Muscle of arm (tissue), 12 donors: ENCODE results near the gene SFXN5. TPM values are rescaled to one million over a fixed set of nuclear protein-coding genes. Genes with fewer than 3 reads are reported as not detected.

Experiments
- DNase-seq: peaks from one replicate; pipeline ENCODE4 v3.0.0-alpha.2; 2013
- polyA plus RNA-seq, 12 donors: library from polyadenylated mRNA; unstranded; fragments of 120-200 nt; gene quantifications; one replicate each; pipeline ENCODE4 v1.2.1, GENCODE V29; 2013; ENCODE audit not compliant: insufficient read length in 12 of 12

SFXN5 gene
- polyA plus RNA-seq, 12 donors: 4.9 to 10.6 (median 6.7) TPM; not detected in 1

DNA sequence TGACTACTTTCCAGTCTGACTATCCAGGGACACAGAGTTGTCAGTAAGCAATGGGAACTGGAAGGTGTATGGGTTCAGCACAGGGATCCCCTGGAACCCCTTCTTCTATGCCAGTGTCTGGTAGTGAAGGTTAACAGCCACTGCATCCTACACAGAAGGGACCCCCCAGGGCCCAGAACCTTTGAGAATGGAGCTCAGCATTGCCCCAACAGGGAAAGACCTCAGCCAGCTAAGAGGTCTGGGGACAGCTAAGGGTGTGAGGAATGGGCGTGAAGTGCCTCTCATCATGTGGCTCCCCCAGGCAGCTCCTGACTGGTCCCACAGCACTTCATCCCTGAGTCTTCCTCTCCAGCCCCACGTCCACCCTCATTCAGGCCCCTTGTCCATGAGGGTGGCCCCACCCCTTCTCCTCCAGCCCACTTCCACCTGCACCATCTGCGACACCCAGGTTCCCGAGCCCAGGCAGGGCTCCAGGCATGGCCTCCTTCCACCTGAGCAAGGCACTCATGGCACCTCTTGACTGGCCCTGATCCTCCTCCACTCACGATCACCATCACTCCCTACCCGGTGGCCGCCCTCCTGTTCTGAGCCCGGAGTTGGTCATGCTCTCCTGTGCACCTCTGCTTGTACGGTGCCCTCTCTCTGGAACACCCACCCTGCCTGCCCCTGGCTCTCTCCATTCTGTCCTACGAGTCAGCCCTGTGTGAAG is 77.1 kb downstream of the SFXN5 start:
- DNase-seq: no peak

GRCh38 chr2:72993933-72994280 is 77.6 kb downstream of the SFXN5 start:
- DNase-seq: no peak

DNA sequence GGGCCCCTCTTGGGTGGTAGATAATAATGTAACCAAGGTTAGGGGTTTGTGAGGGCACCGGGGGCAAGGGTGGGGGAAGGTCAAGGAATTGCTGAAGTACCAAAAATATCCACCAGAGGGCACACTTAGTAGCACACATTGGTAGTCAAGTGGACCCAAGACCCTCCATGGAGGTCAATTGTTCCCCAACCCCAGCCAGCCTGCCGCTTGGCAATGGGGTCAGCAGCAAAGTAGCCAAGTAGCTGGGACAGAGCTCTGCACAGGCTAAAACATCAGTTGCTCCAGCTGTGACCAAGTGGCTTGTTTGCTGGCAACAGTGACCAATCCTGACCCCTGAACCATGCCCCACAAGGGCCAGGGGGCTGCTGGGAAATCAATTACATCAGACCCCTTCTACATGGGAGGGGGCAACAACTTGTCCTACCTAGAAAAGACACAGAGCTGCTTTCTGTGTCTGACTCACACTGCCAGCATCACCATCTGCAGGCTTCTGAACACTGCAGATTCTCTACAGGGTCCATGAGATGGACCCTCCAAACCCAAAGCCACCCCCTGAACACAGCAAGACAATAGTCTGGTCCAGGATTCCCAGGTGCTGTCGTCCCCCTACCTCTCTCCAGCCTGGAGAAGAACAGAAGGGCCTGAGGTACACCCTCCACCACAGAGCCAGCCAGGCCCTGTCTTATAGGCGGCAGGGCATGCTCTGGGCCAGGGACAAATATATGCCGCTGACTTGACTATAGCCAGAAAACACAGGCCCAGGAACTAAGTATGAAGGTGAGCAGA is 78.2 kb downstream of the SFXN5 start:
- no peak for DNase-seq

DNA sequence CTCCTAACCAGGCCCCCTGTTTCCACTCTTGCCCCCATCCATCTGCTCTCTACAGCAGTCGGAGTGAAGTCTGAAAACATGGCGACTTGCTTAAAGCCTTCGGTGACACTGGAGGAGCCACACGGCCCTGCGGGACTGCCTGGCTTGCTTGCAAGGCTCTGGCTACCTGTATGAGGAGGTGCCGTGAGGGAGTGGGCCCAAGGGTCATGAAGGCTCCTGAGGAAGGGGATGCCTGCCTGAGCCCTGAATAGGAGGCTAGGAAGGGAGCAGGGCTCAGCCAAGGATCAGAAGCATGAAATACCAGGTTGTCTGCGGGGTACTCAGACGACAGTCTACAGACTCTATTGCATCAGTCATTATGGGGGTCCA is 78.8 kb downstream of the SFXN5 start:
- DNase-seq: no peak

DNA sequence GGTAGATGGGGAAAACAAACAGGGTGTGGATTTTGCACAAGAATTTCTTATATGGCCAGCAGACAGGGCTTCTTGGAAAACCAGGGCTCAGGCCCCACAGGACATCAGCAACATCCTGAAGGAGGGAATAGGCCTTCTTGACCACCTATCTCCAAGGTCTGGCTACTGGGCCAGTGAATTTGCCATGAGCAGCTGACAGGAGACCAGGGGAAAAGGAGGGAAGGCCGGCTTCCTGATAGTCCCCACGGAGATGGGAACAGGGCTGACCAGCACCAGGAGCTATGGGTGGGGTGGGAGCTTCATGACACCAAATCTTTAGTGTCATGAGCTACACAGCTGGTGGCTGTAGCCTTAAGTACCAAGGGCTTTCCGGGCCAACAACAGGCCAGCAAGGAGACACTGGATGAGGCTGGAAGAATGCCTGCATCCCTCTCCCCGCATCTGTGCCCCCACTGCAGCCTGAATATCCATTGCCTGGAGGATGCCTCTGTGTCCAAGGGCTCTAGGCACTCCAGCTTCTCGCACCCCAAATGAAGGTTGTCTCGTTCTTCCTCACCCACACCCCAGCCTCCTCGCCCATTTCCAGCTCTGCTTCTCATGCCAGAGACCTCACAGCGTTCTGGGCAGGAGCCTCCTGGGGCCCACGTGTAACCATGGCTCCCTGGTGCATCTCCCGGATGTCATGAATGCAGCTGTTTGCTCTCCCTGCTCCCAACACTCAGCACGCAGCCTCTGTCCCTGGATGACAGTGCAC is 79.4 kb downstream of the SFXN5 start:
- DNase-seq: no peak

GRCh38 chr2:72991439-72991725 is 80.1 kb downstream of the SFXN5 start:
- DNase-seq: no peak

- no peak for DNase-seq
Measured at GRCh38 chr2:72990695-72991438, 80.6 kb downstream of the SFXN5 start.

- DNase-seq: peak; percentile 43
Measured at GRCh38 chr2:72989770-72990556, 81.5 kb downstream of the SFXN5 start.

- no peak for DNase-seq
Measured at GRCh38 chr2:72988726-72989273, 82.7 kb downstream of the SFXN5 start.

- DNase-seq: no peak
Measured at GRCh38 chr2:72988041-72988440, 83.5 kb downstream of the SFXN5 start.

- no peak for DNase-seq
Measured at GRCh38 chr2:72985891-72986683, 85.4 kb downstream of the SFXN5 start.

GRCh38 chr2:72985136-72985535 is 86.4 kb downstream of the SFXN5 start:
- no peak for DNase-seq

DNA sequence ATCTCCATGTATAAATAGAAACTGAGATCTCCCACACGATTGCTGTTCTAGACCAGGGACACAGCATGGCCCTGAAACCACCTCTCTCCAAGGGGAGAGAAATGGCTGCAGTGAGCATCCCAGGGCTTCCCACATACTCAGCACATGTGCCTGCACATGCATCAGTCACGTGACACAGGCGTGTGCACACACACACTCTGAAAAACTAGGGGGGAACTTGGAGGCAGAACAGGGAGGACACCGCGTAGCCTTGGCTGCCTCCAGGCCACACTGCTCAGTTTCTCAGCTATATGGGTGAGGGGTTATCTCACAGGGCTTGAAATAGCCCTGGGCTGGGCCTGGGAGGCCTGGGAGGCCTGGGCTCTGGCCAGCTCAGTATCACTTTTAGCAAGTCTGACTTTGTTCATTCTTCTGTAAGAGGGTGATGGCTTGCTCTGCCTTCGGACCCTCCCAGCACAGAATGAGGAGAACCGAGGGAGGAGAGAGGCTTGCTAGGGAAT is 87.3 kb downstream of the SFXN5 start:
- DNase-seq: no peak

GRCh38 chr2:72983500-72984161 is 87.9 kb downstream of the SFXN5 start:
- no peak for DNase-seq

GRCh38 chr2:72982781-72983499 is 88.6 kb downstream of the SFXN5 start:
- no peak for DNase-seq

DNA sequence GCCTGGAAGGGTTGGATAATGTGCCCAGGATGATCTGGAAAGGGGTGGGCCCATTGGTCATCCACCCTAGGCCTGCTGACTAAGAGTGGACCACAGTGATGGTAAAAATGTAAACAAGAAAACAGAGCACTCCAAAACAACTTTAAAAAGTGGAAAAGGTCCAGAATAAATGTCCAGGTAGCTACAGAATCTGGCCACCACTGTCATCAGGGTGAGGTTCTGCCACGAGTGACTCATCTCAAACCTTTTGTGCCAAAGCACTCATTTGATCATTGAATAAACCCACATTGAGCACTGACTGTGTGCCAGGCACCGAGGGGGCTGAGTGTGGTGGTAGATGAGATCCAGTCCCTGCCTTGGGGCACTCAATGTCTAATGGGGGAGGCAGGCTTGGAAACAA is 89.3 kb downstream of the SFXN5 start:
- no peak for DNase-seq

DNA sequence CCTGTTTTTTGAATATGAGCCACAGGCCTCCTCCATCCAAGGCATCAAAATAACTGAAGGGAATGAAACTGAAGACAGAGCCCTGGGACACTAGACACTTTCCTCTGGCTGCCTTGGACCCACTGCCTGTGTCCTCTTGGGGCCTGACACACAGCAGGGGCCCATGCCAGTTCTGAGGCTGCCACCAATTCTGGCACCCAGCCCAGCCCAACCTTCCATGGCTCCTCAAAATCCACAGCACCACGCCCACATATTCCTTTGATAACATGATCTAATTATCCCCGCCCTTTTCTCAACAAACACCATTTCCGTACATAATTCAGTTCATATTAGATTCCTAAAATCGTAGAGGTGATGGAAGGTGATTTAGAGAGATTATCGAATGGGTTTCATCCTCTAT is 90.0 kb downstream of the SFXN5 start:
- no peak for DNase-seq

DNA sequence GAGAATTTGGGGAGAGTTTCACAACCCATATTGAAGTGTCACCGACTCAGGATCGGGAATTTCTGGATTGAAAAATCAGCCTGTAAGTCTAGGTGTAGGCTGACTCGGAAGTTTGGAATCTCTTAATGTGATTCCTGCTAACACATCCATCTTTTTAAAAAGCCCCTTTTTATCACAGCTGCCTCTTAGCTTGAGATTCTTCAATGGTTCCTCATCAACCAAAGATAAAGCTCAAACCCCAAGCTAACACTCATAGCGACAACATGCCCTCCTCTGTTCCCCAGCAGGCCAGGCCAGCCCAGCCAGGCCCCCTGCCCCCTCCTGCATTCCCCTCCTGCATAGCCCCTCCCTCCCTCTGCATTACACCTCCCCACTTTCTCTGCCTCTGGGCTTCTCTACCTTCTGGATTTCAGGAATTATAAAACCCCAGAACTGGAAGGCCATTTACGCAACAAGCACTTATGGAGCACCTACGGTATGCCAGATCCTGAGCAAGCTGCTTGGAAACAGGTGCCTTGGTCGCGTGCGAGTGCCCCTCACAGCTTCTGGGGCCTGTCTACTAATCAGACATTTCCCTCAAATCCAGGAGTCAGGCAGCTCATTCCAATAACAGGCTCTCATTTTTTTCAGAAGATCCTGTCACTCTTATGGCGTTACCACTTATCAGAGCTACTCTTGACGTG is 90.8 kb downstream of the SFXN5 start:
- no peak for DNase-seq
